GM19193 (cell line): ENCODE results near the gene NKAPD1.

Experiments used
- POLR2A ChIP-seq: IDR thresholded peaks from 4 replicates; pipeline ENCODE4 v1.6.1; 2011; ENCODE audit not compliant: insufficient read depth, insufficient read length; ENCODE audit errors: extremely low read depth

The NKAPD1 gene, protein sequence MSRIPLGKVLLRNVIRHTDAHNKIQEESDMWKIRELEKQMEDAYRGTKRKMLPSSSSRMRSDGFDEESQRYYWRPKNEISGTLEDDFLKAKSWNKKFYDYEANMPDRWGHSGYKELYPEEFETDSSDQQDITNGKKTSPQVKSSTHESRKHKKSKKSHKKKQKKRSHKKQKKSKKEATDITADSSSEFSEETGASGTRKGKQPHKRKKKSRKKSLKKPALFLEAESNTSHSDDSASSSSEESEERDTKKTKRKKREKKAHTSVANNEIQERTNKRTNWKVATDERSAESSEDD

DNA sequence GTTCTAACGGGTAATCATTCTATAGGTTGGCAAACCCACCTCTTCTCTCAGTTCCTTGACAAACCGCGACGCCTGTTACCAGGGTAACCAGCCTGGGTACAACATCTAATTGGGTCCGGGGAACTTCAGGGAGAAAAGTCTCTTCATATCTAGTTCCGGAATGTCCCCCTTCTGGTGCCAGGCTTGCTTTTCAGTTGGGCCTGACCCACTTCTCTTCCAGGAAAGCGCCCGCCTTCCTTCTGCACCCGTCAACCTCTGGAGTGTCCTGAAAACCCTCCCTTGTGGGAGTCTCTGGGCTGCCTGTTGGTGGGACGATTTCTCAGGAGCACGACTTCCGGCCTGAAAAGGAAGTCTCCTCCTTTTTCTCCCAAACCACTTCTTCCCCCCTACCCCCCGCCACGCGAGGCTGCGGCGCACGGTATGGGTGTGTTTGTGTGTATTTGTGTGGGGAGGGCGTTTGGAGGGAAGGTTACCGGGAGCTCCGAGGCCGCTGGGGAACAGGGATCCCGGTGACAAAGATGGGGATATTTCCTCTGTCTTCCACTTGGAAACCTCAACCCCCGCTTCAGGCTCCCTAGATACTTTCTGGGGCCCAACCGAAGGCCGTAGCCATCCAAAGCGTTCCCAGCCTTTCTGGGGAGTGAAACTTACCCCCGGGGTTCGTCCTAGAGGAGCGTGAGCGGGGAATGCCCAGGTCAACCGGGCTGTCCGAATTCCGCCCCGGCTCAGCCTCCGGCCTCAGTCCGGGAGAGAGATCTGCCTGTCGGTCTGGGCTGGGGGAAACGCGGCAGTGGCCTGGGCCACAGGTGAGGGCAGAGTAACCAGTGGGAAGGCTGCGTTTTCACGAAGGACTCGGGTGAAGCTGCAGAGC is at the start of gene NKAPD1, which contains the start of gene PIH1D2:
NKAPD1 (plus strand) TSS at position 359 of the 871 bp plus-strand sequence. CDS start 1,276 bp downstream, outside the sequence.
PIH1D2 (minus strand) TSS at position 77 of the 871 bp plus-strand sequence. CDS start 843 bp downstream, outside the sequence.
- peak; percentile 57 for TF ChIP-seq POLR2A

- TF ChIP-seq POLR2A: peak; percentile 86
Observed at GRCh38 chr11:112024773-112025678, 49.1 kb upstream of the NKAPD1 start, which contains the start of gene DLAT. Gene DLAT, plus strand, starts transcription at chr11:112025408. Its CDS starts 65 bp downstream, at chr11:112025473.

DNA sequence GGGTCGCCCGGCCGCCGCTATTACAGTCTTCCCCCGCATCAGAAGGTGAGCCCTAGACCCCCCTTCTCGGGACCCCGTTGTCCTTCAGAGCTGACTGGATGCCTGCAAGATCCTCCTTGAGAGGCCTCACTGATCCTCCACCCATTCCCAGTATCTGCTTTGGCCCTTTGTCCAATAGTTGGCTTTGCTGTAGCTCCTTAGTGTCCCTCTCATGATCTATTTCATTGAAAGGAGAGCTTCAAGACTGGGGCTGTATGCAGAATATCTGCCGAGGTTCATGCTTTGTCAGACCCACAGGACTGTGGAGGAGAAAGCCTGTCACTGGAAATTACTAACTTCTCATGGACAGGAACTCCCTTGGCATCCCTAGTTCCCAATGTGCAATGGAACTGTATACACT is 48.4 kb upstream of the NKAPD1 start:
- no peak for TF ChIP-seq POLR2A

GRCh38 chr11:112029460-112029859 is 44.6 kb upstream of the NKAPD1 start:
- no peak for TF ChIP-seq POLR2A

- no peak for TF ChIP-seq POLR2A
Observed at GRCh38 chr11:112033902-112034301, 40.2 kb upstream of the NKAPD1 start.

DNA sequence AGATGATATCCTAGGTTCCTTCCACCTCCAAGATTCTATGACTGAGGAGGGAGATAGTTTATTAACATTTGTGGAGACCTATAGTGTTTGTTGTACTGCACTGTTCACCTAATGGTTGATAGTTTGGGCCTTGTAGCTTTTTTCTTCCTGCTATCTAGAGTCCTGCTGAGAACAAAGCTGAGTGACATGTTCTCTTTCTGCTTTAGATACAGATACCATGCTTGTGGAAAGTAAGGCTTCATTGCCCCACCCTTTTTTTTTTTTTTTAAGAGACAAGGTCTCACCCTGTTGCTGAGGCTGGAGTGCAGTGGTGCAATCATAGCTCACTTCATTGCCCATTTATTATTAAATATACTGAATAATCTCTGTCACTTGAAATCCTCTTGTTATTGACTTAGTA is 36.6 kb upstream of the NKAPD1 start:
- TF ChIP-seq POLR2A: no peak

DNA sequence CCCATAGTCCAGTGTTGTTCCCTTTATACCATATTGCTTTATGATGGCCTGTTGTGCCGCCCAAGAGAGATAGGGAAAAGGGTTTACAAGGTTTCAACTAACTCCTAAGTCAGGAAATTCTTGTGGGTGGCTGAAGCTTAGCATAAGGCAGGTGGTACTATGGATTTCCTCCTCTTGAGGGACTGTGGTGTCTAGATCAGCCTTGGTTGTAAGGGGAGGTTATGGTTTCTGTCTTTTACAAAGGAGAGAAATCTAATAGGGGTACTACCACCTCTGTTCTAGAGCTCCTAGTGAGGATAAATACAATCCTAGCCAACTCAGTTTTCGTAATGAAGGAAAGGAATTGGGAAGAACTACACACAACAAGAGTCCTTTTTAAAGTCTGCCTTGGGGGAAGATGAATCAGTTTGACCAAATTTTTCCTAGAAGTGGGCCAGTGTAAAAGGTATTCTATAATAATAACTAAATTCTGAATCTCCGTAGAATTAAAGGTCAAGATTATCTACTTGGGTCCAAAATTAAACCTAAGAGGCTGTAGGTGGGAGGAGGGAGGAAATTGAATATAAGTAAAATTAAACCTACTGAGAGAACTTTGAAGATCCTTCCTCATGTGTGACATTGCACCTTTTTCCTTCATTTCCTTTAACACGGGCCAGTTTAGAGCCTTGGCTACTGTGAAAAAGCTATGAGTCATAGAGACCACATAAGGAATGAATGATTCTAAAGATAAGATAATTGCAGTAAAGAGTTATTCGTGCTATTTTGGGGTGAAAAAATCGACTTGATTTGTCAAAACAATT is 31.7 kb upstream of the NKAPD1 start:
- TF ChIP-seq POLR2A: no peak

DNA sequence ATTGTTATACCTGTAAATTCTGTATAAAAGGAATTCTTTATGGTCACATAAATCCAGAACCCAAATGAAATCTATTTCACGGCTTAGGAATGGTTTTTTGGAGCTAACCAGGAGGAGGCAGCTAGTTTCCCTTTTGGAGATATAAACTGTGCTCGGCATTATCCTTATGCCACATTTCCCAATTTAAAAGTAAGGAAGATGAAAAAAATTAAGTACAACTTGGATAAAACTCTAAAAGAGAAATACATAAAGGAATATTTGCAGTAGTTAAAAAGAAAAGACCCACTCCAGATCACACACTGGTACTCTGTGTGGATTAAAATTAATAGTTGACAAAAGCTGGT is 31.2 kb upstream of the NKAPD1 start:
- TF ChIP-seq POLR2A: no peak

DNA sequence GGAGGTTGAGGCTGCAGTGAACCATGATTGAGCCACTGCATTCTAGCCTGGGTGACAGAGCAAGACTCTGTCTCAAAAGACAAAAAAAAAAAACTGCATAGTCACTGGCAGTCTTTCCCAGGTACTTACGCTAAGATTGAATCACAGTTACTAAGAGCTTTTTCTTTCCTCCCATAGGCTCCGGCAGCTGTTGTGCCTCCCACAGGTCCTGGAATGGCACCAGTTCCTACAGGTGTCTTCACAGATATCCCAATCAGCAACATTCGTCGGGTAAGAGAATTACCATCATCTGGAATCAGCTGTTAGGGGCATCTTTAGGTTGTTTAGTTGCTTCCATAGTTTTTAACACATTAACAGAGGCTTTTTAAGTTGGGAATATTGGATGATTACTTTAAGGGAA is 29.1 kb upstream of the NKAPD1 start:
- TF ChIP-seq POLR2A: no peak

DNA sequence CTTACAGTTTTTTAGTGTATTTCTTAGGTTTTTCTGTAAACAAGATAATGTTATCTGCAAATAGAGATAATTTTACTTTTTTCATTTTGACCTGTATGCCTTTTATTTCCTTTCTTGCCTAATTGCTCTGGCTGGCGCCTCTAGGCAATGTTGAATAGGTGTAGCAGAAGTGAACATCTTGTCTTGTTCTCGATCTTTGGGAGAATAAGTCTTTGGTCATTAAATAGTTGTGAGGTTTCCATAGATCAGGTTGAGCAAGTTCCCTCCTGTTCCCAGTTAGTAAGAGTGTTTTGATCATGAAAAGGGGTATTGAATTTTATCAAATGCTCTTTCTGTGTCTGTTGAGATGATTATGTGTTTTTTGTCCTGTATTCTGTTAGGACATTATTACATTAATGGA is 24.3 kb upstream of the NKAPD1 start:
- no peak for TF ChIP-seq POLR2A

GRCh38 chr11:112050721-112051120 is 23.4 kb upstream of the NKAPD1 start:
- TF ChIP-seq POLR2A: no peak

- TF ChIP-seq POLR2A: no peak
Observed at GRCh38 chr11:112051768-112052167, 22.3 kb upstream of the NKAPD1 start.

- TF ChIP-seq POLR2A: no peak
Observed at GRCh38 chr11:112057170-112057569, 16.9 kb upstream of the NKAPD1 start.

DNA sequence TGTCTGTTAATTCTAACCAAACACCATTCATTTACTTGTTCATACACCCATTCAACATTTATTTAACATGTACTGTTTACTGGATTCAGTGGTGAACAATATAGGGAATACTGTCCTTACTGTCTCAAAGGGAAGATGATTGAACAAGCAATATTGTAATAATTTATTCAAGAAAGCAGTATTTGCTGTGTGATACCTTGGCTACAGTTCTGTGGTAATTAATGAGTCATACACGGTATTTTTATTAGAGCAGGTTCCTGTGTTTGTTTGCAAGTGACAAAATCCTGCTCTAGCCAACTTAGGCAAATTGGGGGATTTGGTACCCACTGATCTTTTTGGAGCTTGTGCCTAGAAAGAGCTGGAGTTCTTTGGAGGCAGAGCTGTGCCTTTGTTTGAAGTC is 16.0 kb upstream of the NKAPD1 start:
- no peak for TF ChIP-seq POLR2A
